ENCODE measurements around the gene PPP1R9A. TPM values are rescaled to one million over a fixed set of nuclear protein-coding genes. Genes with fewer than 3 reads are reported as not detected.

Gene PPP1R9A
- polyA plus RNA-seq, 3 donors, result not detected

- Histone ChIP-seq H3K27me3 (ENCODE audit: control insufficient read depth in 2 of 2, insufficient read depth in 2 of 2, low read length in 2 of 2) (no peaks in the 10 kb centered on the region), H3K36me3 (replicated peaks in 1 of 2; ENCODE audit: control insufficient read depth in 1 of 2, insufficient read depth in 2 of 2, low read length in 2 of 2) (no peaks in the 10 kb centered on the region), H3K79me2 (ENCODE audit: insufficient read depth, low read length) (no peaks in the 10 kb centered on the region), H3K4me3 (replicated peaks in 1 of 3; ENCODE audit: low read depth in 2 of 3, low read length in 3 of 3) (no peak overlapping the region), H3K9me3 (replicated peaks in 1 of 2; ENCODE audit: control insufficient read depth in 1 of 2, insufficient read depth in 1 of 2, low read length in 2 of 2) (no peaks in the 10 kb centered on the region), H3K4me2 (replicated peaks; ENCODE audit: extremely low read depth, low read length, poor library complexity, severe bottlenecking) (no peak overlapping the region), H3K27ac (ENCODE audit: low read depth in 1 of 2, low read length in 2 of 2) (no peak overlapping the region), H4K20me1 (ENCODE audit: insufficient read depth, low read length) (no peaks in the 10 kb centered on the region), H2AFZ (ENCODE audit: insufficient read depth, low read depth, low read length, poor library complexity, severe bottlenecking) (no peak overlapping the region), H3K4me1 (ENCODE audit: control insufficient read depth in 1 of 2, insufficient read depth in 2 of 2, low read length in 2 of 2) (no peaks in the 10 kb centered on the region), H3K9ac (ENCODE audit: insufficient read depth, low read length, poor library complexity, severe bottlenecking) (no peak overlapping the region)
- H3K4me3 Mint-ChIP-seq, result no peak overlapping the region
- peaks cover 0 to 2% (median 0%) of the 10 kb centered on the region in 3 donors for H3K27me3 Mint-ChIP-seq (ENCODE audit: low read depth in 3 of 3)
- no CpG with 5 or more reads among the region's 4 CpGs for WGBS (ENCODE audit: insufficient coverage)
- intact Hi-C loops (cut with micrococcal nuclease), result no loop called here
- H3K36me3 Mint-ChIP-seq, result no peaks in the 10 kb centered on the region
- DNase-seq, result no peak
- H3K27ac Mint-ChIP-seq, result no peak overlapping the region
- H3K4me1 Mint-ChIP-seq, result no peaks in the 10 kb centered on the region
- no peak for TF ChIP-seq CTCF (IDR thresholded peaks at IDR 0.05)
- H3K9me3 Mint-ChIP-seq, result peaks cover 0 to 5% (median 0%) of the 10 kb centered on the region in 7 donors
Measured at GRCh38 chr7:95088536-95089215, 181.3 kb downstream of the PPP1R9A start.

- no peak for DNase-seq
- no peaks in the 10 kb centered on the region for H4K20me1 ChIP-seq (ENCODE audit: insufficient read depth, low read length)
- no CpG with 5 or more reads among the region's 4 CpGs for WGBS (ENCODE audit: insufficient coverage)
- no peaks in the 10 kb centered on the region for H3K36me3 ChIP-seq (replicated peaks in 1 of 2; ENCODE audit: control insufficient read depth in 1 of 2, insufficient read depth in 2 of 2, low read length in 2 of 2)
- no peak overlapping the region for H3K4me2 ChIP-seq (replicated peaks; ENCODE audit: extremely low read depth, low read length, poor library complexity, severe bottlenecking)
- Mint-ChIP-seq H3K27ac (no peak overlapping the region), H3K27me3 (ENCODE audit: low read depth in 3 of 3) (peaks cover 0 to 2% (median 0%) of the 10 kb centered on the region in 3 donors), H3K4me1 (no peaks in the 10 kb centered on the region), H3K36me3 (no peaks in the 10 kb centered on the region), H3K4me3 (no peak overlapping the region), H3K9me3 (peaks cover 0 to 5% (median 0%) of the 10 kb centered on the region in 7 donors)
- TF ChIP-seq CTCF (IDR thresholded peaks at IDR 0.05), result no peak
- H3K79me2 ChIP-seq (ENCODE audit: insufficient read depth, low read length), result no peaks in the 10 kb centered on the region
- H2AFZ ChIP-seq (ENCODE audit: insufficient read depth, low read depth, low read length, poor library complexity, severe bottlenecking), result no peak overlapping the region
- intact Hi-C loops (cut with micrococcal nuclease), result no loop called here
- H3K27me3 ChIP-seq (ENCODE audit: control insufficient read depth in 2 of 2, insufficient read depth in 2 of 2, low read length in 2 of 2), result no peaks in the 10 kb centered on the region
- no peak overlapping the region for H3K27ac ChIP-seq (ENCODE audit: low read depth in 1 of 2, low read length in 2 of 2)
- no peak overlapping the region for H3K4me3 ChIP-seq (replicated peaks in 1 of 3; ENCODE audit: low read depth in 2 of 3, low read length in 3 of 3)
- no peaks in the 10 kb centered on the region for H3K9me3 ChIP-seq (replicated peaks in 1 of 2; ENCODE audit: control insufficient read depth in 1 of 2, insufficient read depth in 1 of 2, low read length in 2 of 2)
- no peak overlapping the region for H3K9ac ChIP-seq (ENCODE audit: insufficient read depth, low read length, poor library complexity, severe bottlenecking)
- no peaks in the 10 kb centered on the region for H3K4me1 ChIP-seq (ENCODE audit: control insufficient read depth in 1 of 2, insufficient read depth in 2 of 2, low read length in 2 of 2)
Measured at GRCh38 chr7:95089414-95090315, 182.3 kb downstream of the PPP1R9A start.
